HG02870 (cell line): ENCODE results near the gene HCN3.

Experiments
- ATAC-seq: cut with Tn5 transposase; IDR thresholded peaks from one replicate; pipeline ENCODE4 v1.9.1; 2021; ENCODE audit warnings: mild to moderate bottlenecking, moderate library complexity; ENCODE audit not compliant: unreplicated experiment

Gene HCN3

GRCh38 chr1:155308493-155309422 is 31.5 kb downstream of the HCN3 start, which contains the start of gene FDPS:
TSS of gene FDPS (plus strand) at chr1:155308866. CDS start at chr1:155309790, 924 bp downstream.
- ATAC-seq, result peak; percentile 97

GRCh38 chr1:155309423-155310021 is 32.3 kb downstream of the HCN3 start:
- no peak for ATAC-seq

GRCh38 chr1:155313261-155313660 is 36.0 kb downstream of the HCN3 start:
- no peak for ATAC-seq

- ATAC-seq, result no peak
These were observed 39.7 kb downstream of the HCN3 start for GRCh38 chr1:155316922-155317321.

GRCh38 chr1:155318082-155318481 is 40.8 kb downstream of the HCN3 start:
- no peak for ATAC-seq

- ATAC-seq, result no peak
These were observed 42.3 kb downstream of the HCN3 start for GRCh38 chr1:155319536-155319935.

GRCh38 chr1:155320252-155320651 is 43.0 kb downstream of the HCN3 start:
- no peak for ATAC-seq

GRCh38 chr1:155320661-155321617 is 43.7 kb downstream of the HCN3 start, which contains the start of gene RUSC1:
TSS of gene RUSC1 (plus strand) at chr1:155320894. CDS start at chr1:155321774, 880 bp downstream.
- no peak for ATAC-seq

GRCh38 chr1:155321639-155322503 is 44.6 kb downstream of the HCN3 start:
- ATAC-seq, result no peak

- no peak for ATAC-seq
These were observed 45.3 kb downstream of the HCN3 start for GRCh38 chr1:155322571-155322952.

- ATAC-seq, result peak; percentile 43
These were observed 45.9 kb downstream of the HCN3 start for GRCh38 chr1:155322953-155323728.

- ATAC-seq, result peak; percentile 38
These were observed 46.4 kb downstream of the HCN3 start for GRCh38 chr1:155323729-155324036.

- ATAC-seq, result peak; percentile 60
These were observed 46.9 kb downstream of the HCN3 start for GRCh38 chr1:155324037-155324716.

GRCh38 chr1:155324717-155325602 is 47.7 kb downstream of the HCN3 start:
- no peak for ATAC-seq

- ATAC-seq, result no peak
These were observed 48.3 kb downstream of the HCN3 start for GRCh38 chr1:155325603-155325893.

- ATAC-seq, result no peak
These were observed 48.8 kb downstream of the HCN3 start for GRCh38 chr1:155326020-155326526.

GRCh38 chr1:155326631-155327037 is 49.4 kb downstream of the HCN3 start:
- ATAC-seq, result no peak

GRCh38 chr1:155327981-155328380 is 50.7 kb downstream of the HCN3 start:
- no peak for ATAC-seq
